Peyer's patch (tissue), 4 donors: ENCODE measurements around the gene ARHGEF7. TPM values are rescaled to one million over a fixed set of nuclear protein-coding genes. Genes with fewer than 3 reads are reported as not detected.
"Not testable (repeated sequence)": the region's sequence is repeated elsewhere in the genome, so short reads cannot be mapped to it uniquely, and the experiment has no call there.

ENCODE experiments used
- DNase-seq, 3 donors: peaks; one replicate each; pipeline ENCODE4 v3.0.0-alpha.2; 2017 to 2019
- H3K27ac ChIP-seq, 4 donors: fragments of 200-600 bp; sonication (generic); one replicate each; pipeline ENCODE4 v1.5.1; 2016 to 2019
- H3K27me3 ChIP-seq, 2 donors: fragments of 200-600 bp; sonication (generic); one replicate each; pipeline ENCODE4 v1.5.1; 2019
- H3K36me3 ChIP-seq, 3 donors: fragments of 200-600 bp; sonication (generic); one replicate each; pipeline ENCODE4 v1.5.1; 2016 to 2019
- H3K4me1 ChIP-seq, 4 donors: fragments of 200-600 bp; sonication (generic); one replicate each; pipeline ENCODE4 v1.5.1; 2016 to 2019
- H3K4me3 ChIP-seq, 4 donors: fragments of 200-600 bp; sonication (generic); 1 replicate in 3 of 4; 2 replicates in 1 of 4; pipeline ENCODE4 v1.5.1; 2016 to 2019; ENCODE audit warnings: mild to moderate bottlenecking in 1 of 4
- H3K9me3 ChIP-seq, 4 donors: fragments of 200-600 bp; sonication (generic); one replicate each; pipeline ENCODE4 v1.5.1; 2016 to 2019; ENCODE audit warnings: mild to moderate bottlenecking in 1 of 4
- CTCF ChIP-seq, 6 experiments: fragments of 450-650 bp in 4 of 6; fragments of 200-600 bp in 2 of 6; sonication (generic) in 1 of 6; IDR thresholded peaks; one replicate each; pipeline ENCODE4 v1.5.1; 2017 to 2019; ENCODE audit warnings: antibody characterized with exemption in 6 of 6, mild to moderate bottlenecking in 3 of 6, moderate library complexity in 1 of 6
- POLR2A ChIP-seq, 2 donors: fragments of 450-650 bp; IDR thresholded peaks; one replicate each; pipeline ENCODE4 v1.5.1; 2017; ENCODE audit warnings: antibody characterized with exemption in 2 of 2, mild to moderate bottlenecking in 2 of 2, moderate library complexity in 2 of 2
- total RNA-seq, 4 donors: library from RNA; depleted of rRNA; stranded (reverse); fragments of >200 nt; gene quantifications; one replicate each; pipeline ENCODE4 v1.1.0, GENCODE V29; 2016

ARHGEF7 gene
- total RNA-seq, 4 donors from 2014 or later, result 58.1 to 117 (median 95.5) TPM

GRCh38 chr13:111187960-111188541, 72.9 kb downstream of the ARHGEF7 start:
- DNase-seq, result no peak
- Histone ChIP-seq H3K4me1 (peaks cover 2 to 45% (median 28%) of the 10 kb centered on the region in 4 donors), H3K4me3 (no peak overlapping the region), H3K27ac (peak overlapping the region in 1 of 4 donors; percentile 52), H3K27me3 (no peaks in the 10 kb centered on the region), H3K36me3 (no peaks in the 10 kb centered on the region), H3K9me3 (no peaks in the 10 kb centered on the region)
- TF ChIP-seq POLR2A (IDR thresholded peaks at IDR 0.05), result no peak
- no peak for TF ChIP-seq CTCF (IDR thresholded peaks at IDR 0.05)

GRCh38 chr13:111189064-111189505, 74.0 kb downstream of the ARHGEF7 start:
- H3K27ac ChIP-seq, result peak overlapping the region; percentile 6 to 57 (median 20)
- H3K27me3 ChIP-seq, H3K36me3 ChIP-seq, H3K9me3 ChIP-seq: not testable (repeated sequence)
- peak in 2 of 3 donors; percentile 58 to 79 for DNase-seq
- H3K4me1 ChIP-seq, result peaks cover 2 to 37% (median 26%) of the 10 kb centered on the region in 4 donors
- H3K4me3 ChIP-seq, result peak overlapping the region in 1 of 4 donors; percentile 7

GRCh38 chr13:111189516-111189915, 74.4 kb downstream of the ARHGEF7 start:
- Histone ChIP-seq H3K4me1 (peaks cover 2 to 33% (median 24%) of the 10 kb centered on the region in 4 donors), H3K27ac (peak overlapping the region; percentile 6 to 57 (median 20))
- not testable (repeated sequence) for H3K9me3 ChIP-seq

GRCh38 chr13:111193223-111193622, 78.1 kb downstream of the ARHGEF7 start:
- H3K4me3 ChIP-seq, H3K9me3 ChIP-seq, H3K27me3 ChIP-seq, H3K27ac ChIP-seq, H3K4me1 ChIP-seq, H3K36me3 ChIP-seq, DNase-seq: not testable (repeated sequence)

More at GRCh38 chr13:111189516-111189915, 74.4 kb downstream of the ARHGEF7 start:
- DNase-seq, H3K27me3 ChIP-seq, H3K36me3 ChIP-seq: not testable (repeated sequence)
- peak overlapping the region in 1 of 4 donors; percentile 7 for H3K4me3 ChIP-seq

GRCh38 chr13:111194651-111195050, 79.5 kb downstream of the ARHGEF7 start:
- H3K36me3 ChIP-seq, H3K27ac ChIP-seq, H3K27me3 ChIP-seq, H3K4me3 ChIP-seq, DNase-seq, H3K9me3 ChIP-seq, H3K4me1 ChIP-seq: not testable (repeated sequence)

- not testable (repeated sequence) for H3K27ac ChIP-seq, H3K4me3 ChIP-seq, H3K36me3 ChIP-seq, H3K9me3 ChIP-seq, H3K27me3 ChIP-seq, DNase-seq
- peaks cover 0 to 19% (median 6%) of the 10 kb centered on the region in 4 donors for H3K4me1 ChIP-seq
Observed at GRCh38 chr13:111198732-111199378, 83.7 kb downstream of the ARHGEF7 start.

GRCh38 chr13:111201304-111201940, 86.3 kb downstream of the ARHGEF7 start:
- peak overlapping the region in 1 of 4 donors; percentile 11 for H3K27ac ChIP-seq
- peaks cover 0 to 28% (median 6%) of the 10 kb centered on the region in 4 donors for H3K4me1 ChIP-seq

More at GRCh38 chr13:111201304-111201940, 86.3 kb downstream of the ARHGEF7 start:
- peaks cover 0 to 8% (median 0%) of the 10 kb centered on the region in 3 donors for H3K36me3 ChIP-seq
- no peaks in the 10 kb centered on the region for H3K27me3 ChIP-seq
- TF ChIP-seq POLR2A (IDR thresholded peaks at IDR 0.05) (no peak), CTCF (IDR thresholded peaks at IDR 0.05) (no peak)
- H3K4me3 ChIP-seq, result no peak overlapping the region
- no peak for DNase-seq
- no peaks in the 10 kb centered on the region for H3K9me3 ChIP-seq
